CD4-positive, alpha-beta memory T cell (primary cell): ENCODE results near the gene TBRG1. TPM values are rescaled to one million over a fixed set of nuclear protein-coding genes. Genes with fewer than 3 reads are reported as not detected.

ENCODE experiments used
- CTCF ChIA-PET: fragments of 350-600 bp; sonication (Branson Sonifier 250); formaldehyde crosslinking; loops from one replicate; lab custom pipeline; 2021; ENCODE audit warnings: inconsistent platforms; ENCODE audit not compliant: partially characterized antibody; lab: Charles Lee
- POLR2A ChIA-PET: fragments of 350-600 bp; sonication (Branson Sonifier 250); formaldehyde crosslinking; loops from one replicate; lab custom pipeline; 2021; ENCODE audit not compliant: partially characterized antibody; lab: Charles Lee
- DNase-seq, 5 donors: peaks; one replicate each; pipeline versions ENCODE4 v3.0.0 to v3.0.0-alpha.2; 2020 to 2022; ENCODE audit warnings: mixed read lengths in 1 of 5
- H3K27ac ChIP-seq: one replicate; pipeline ENCODE4 v1.7.0; 2013; ENCODE audit warnings: low read depth, low read length
- H3K27me3 ChIP-seq: 2 replicates; pipeline ENCODE4 v1.7.0; 2013; ENCODE audit warnings: mild to moderate bottlenecking, low read length, moderate library complexity; ENCODE audit not compliant: insufficient read depth
- H3K36me3 ChIP-seq: 2 replicates; pipeline ENCODE4 v1.7.0; 2013; ENCODE audit warnings: mild to moderate bottlenecking, low read length, moderate library complexity; ENCODE audit not compliant: insufficient read depth
- H3K4me1 ChIP-seq: 2 replicates; pipeline ENCODE4 v1.7.0; 2013; ENCODE audit warnings: mild to moderate bottlenecking, low read length, moderate library complexity; ENCODE audit not compliant: insufficient read depth
- H3K4me3 ChIP-seq, 2 donors: one replicate each; pipeline ENCODE4 v1.7.0; 2013; ENCODE audit warnings: low read length in 2 of 2, mild to moderate bottlenecking in 1 of 2
- H3K9me3 ChIP-seq, 2 donors: one replicate each; pipeline ENCODE4 v1.7.0; 2013; ENCODE audit warnings: low read length in 2 of 2, control low read depth in 1 of 2; ENCODE audit not compliant: control insufficient read depth in 1 of 2
- H3K27ac Mint-ChIP-seq, 7 donors: one replicate each; pipeline ENCODE4 v1.8.0; 2020 to 2021; ENCODE audit warnings: mixed read lengths in 7 of 7, mild to moderate bottlenecking in 6 of 7, inconsistent platforms in 3 of 7, moderate library complexity in 3 of 7
- H3K27me3 Mint-ChIP-seq, 2 donors: one replicate each; pipeline ENCODE4 v1.8.0; 2020 to 2021; ENCODE audit warnings: mixed read lengths in 2 of 2
- H3K36me3 Mint-ChIP-seq, 2 donors: one replicate each; pipeline ENCODE4 v1.8.0; 2020 to 2021; ENCODE audit warnings: mixed read lengths in 2 of 2, inconsistent platforms in 1 of 2, mild to moderate bottlenecking in 1 of 2
- H3K4me1 Mint-ChIP-seq, 4 donors: one replicate each; pipeline ENCODE4 v1.8.0; 2020 to 2021; ENCODE audit warnings: mixed read lengths in 4 of 4, mild to moderate bottlenecking in 1 of 4
- H3K4me3 Mint-ChIP-seq, 8 donors: one replicate each; pipeline ENCODE4 v1.8.0; 2020 to 2021; ENCODE audit warnings: mixed read lengths in 8 of 8, mild to moderate bottlenecking in 7 of 8, moderate library complexity in 6 of 8, inconsistent platforms in 3 of 8
- H3K9me3 Mint-ChIP-seq, 8 donors: one replicate each; pipeline ENCODE4 v1.8.0; 2020 to 2021; ENCODE audit warnings: mixed read lengths in 8 of 8, mild to moderate bottlenecking in 5 of 8, inconsistent platforms in 3 of 8, moderate library complexity in 1 of 8
- intact Hi-C: fragments of 100-400 bp; cut with micrococcal nuclease; formaldehyde crosslinking; loops from one replicate; pipeline ENCODE4 v1.15.1; 2023
- polyA plus RNA-seq, 2 donors: library from polyadenylated mRNA; unstranded; fragments of 300-500 nt; fragmentation: Illumina TruSeq; gene quantifications; one replicate each; pipeline ENCODE4 v1.2.3, GENCODE V29; 2021
- total RNA-seq, 2 experiments: library from RNA; stranded (reverse); gene quantifications; one replicate each; pipeline ENCODE4 v1.2.3, GENCODE V29; 2021

TBRG1 gene
- total and polyA plus RNA-seq, 4 experiments from 2014 or later: 34.6 to 75.8 (median 55.8) TPM

DNA sequence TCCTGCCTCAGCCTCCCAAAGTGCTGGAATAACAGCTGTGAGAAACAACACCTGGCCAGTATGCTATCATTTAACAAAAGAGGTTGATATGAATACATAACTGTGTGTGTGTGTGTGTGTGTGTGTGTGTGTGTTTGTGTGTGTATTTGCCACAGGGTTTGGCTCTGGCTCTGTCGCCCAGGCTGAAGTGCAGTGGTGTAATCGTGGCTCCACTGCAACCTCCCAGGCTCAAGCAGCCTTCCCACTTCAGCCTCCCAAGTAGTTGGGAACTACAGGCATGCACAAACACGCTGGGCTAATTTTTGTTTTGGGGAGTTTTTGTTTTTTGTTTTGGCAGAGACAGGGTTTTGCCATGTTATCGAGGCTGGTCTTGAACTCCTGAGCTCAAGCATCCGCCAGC is 55.8 kb downstream of the TBRG1 start:
- POLR2A ChIA-PET: no interaction called here
- CTCF ChIA-PET: interaction anchor here (0.8 to 4.8 kb wide), 6 partner anchors 9 to 160 kb away, joined by 3 to 22 read pairs (median 6); partner anchors contain the start of genes ESAM and NRGN

DNA sequence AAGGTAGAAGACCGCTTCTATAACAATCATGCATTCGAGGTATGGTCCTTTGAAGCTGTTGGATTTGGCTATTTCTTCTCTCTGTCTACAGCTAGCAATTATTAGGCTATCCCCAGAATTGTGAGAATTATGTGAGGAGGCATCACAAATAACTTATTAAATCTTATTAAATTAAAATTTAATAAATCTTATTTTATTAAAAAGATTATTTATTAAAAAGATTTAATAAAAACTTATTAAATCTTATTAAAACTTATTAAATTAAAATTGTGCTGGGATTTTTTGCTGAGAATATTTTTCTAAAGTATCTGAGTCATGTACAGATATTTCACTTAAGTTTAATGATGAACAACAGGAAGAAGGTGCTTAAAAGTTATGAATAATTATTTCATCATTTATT is 58.8 kb downstream of the TBRG1 start:
- no peaks in the 10 kb centered on the region for H3K4me1 ChIP-seq
- POLR2A ChIA-PET: no interaction called here
- H3K27me3 ChIP-seq: peaks cover 5% of the 10 kb centered on the region
- Mint-ChIP-seq H3K27me3 (peaks cover 0 to 3% of the 10 kb centered on the region in 2 donors), H3K4me3 (no peak overlapping the region), H3K36me3 (peaks cover 18 to 23% of the 10 kb centered on the region in 2 donors), H3K27ac (no peak overlapping the region), H3K4me1 (no peaks in the 10 kb centered on the region), H3K9me3 (peaks cover 0 to 40% (median 30%) of the 10 kb centered on the region in 8 donors)
- H3K27ac ChIP-seq: no peak overlapping the region
- intact Hi-C loops: no loop called here
- no peaks in the 10 kb centered on the region for H3K36me3 ChIP-seq
- CTCF ChIA-PET: interaction anchor here (4.8 kb wide), 1 partner anchor 12 kb away, joined by 22 read pairs; no protein-coding TSS in a partner anchor
- H3K4me3 ChIP-seq: no peak overlapping the region
- H3K9me3 ChIP-seq: peaks cover 4 to 8% of the 10 kb centered on the region in 2 donors
- DNase-seq: no peak

More for the DNA sequence above, 55.8 kb downstream of the TBRG1 start:
- no peak overlapping the region for H3K4me3 Mint-ChIP-seq
- peaks cover 2 to 17% (median 10%) of the 10 kb centered on the region in 4 donors for H3K4me1 Mint-ChIP-seq
- no peak for DNase-seq
- peak overlapping the region in 1 of 7 donors; percentile 30 for H3K27ac Mint-ChIP-seq
- H3K9me3 ChIP-seq: peaks cover 4 to 8% of the 10 kb centered on the region in 2 donors
- peaks cover 5% of the 10 kb centered on the region for H3K27me3 ChIP-seq
- intact Hi-C loops: no loop called here
- H3K27ac ChIP-seq: no peak overlapping the region
- H3K36me3 Mint-ChIP-seq: peaks cover 7 to 10% of the 10 kb centered on the region in 2 donors
- peaks cover 0 to 18% (median 14%) of the 10 kb centered on the region in 8 donors for H3K9me3 Mint-ChIP-seq
- H3K4me1 ChIP-seq: peaks cover 8% of the 10 kb centered on the region
- H3K4me3 ChIP-seq: no peak overlapping the region
- peaks cover 0 to 2% of the 10 kb centered on the region in 2 donors for H3K27me3 Mint-ChIP-seq
- no peaks in the 10 kb centered on the region for H3K36me3 ChIP-seq

DNA sequence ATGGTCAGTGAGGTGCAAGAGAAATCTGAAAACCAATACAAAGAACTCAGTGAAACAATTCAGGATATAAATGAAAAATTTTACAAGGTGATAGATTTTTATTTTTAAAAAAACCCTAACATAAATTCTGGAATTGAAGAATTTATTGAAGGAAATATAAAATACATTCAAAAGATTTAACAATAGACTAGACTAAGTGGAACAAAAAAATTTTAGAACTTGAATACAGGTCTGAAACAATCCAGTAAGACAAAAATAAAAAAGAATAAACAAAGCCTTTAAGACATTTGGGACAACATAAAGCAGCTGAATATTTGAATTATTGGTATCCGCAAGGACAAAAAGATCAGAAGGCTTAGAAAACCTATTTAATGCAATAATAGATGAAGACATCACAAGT is 59.8 kb downstream of the TBRG1 start:
- CTCF ChIA-PET: interaction anchor here (0.9 kb wide), 1 partner anchor 14 kb away, joined by 4 read pairs; no protein-coding TSS in a partner anchor
- POLR2A ChIA-PET: no interaction called here
- H3K9me3 Mint-ChIP-seq: peaks cover 2 to 47% (median 32%) of the 10 kb centered on the region in 8 donors

More for the DNA sequence above, 59.8 kb downstream of the TBRG1 start:
- no peak overlapping the region for H3K27ac ChIP-seq
- no peaks in the 10 kb centered on the region for H3K4me1 ChIP-seq
- Mint-ChIP-seq H3K4me1 (no peaks in the 10 kb centered on the region), H3K4me3 (no peak overlapping the region), H3K27me3 (peaks cover 5 to 8% of the 10 kb centered on the region in 2 donors), H3K27ac (no peak overlapping the region), H3K36me3 (peaks cover 20 to 26% of the 10 kb centered on the region in 2 donors)
- peaks cover 5% of the 10 kb centered on the region for H3K27me3 ChIP-seq
- DNase-seq: no peak
- no peak overlapping the region for H3K4me3 ChIP-seq
- peaks cover 4 to 8% of the 10 kb centered on the region in 2 donors for H3K9me3 ChIP-seq
- no peaks in the 10 kb centered on the region for H3K36me3 ChIP-seq
- intact Hi-C loops: no loop called here

Other genes starting within 250 kb of the TBRG1 start
- not detected for gene OR8B2, start 238.4 kb upstream of the TBRG1 start, total RNA-seq
- not detected for gene OR8B2, start 238.4 kb upstream of the TBRG1 start, polyA plus RNA-seq
- not detected for gene OR8B3, start 223.8 kb upstream of the TBRG1 start, total RNA-seq
- not detected for gene OR8B3, start 223.8 kb upstream of the TBRG1 start, polyA plus RNA-seq
- gene OR8B4, start 198.0 kb upstream of the TBRG1 start, total RNA-seq: not detected
- not detected for gene OR8B4, start 198.0 kb upstream of the TBRG1 start, polyA plus RNA-seq
- not detected for gene OR8B8, start 177.2 kb upstream of the TBRG1 start, total RNA-seq
- gene OR8B8, start 177.2 kb upstream of the TBRG1 start, polyA plus RNA-seq: not detected
- gene OR8B12, start 79.2 kb upstream of the TBRG1 start, total RNA-seq: not detected
- not detected for gene OR8B12, start 79.2 kb upstream of the TBRG1 start, polyA plus RNA-seq
- gene OR8A1, start 52.9 kb upstream of the TBRG1 start, total RNA-seq: not detected
- not detected for gene OR8A1, start 52.9 kb upstream of the TBRG1 start, polyA plus RNA-seq
- not detected for gene PANX3, start 11.4 kb upstream of the TBRG1 start, total RNA-seq
- gene PANX3, start 11.4 kb upstream of the TBRG1 start, polyA plus RNA-seq: not detected
- gene SIAE, start 50.9 kb downstream of the TBRG1 start, total RNA-seq: 1 to 10 TPM; 4.2 to 4.8 TPM
- gene SIAE, start 50.9 kb downstream of the TBRG1 start, polyA plus RNA-seq: 1 to 10 TPM; 2.8 to 6.8 TPM
- under 1 TPM; 0.55 to 0.81 TPM for gene SPA17, start 51.0 kb downstream of the TBRG1 start, total RNA-seq
- gene SPA17, start 51.0 kb downstream of the TBRG1 start, polyA plus RNA-seq: under 1 TPM; 0.64 to 0.72 TPM
- under 1 TPM in 1 of 2 experiments, not detected in 1; 0.67 TPM for gene NRGN, start 117.1 kb downstream of the TBRG1 start, total RNA-seq
- gene NRGN, start 117.1 kb downstream of the TBRG1 start, polyA plus RNA-seq: not detected
- under 1 TPM; 0.55 to 0.87 TPM for gene VSIG2, start 129.4 kb downstream of the TBRG1 start, total RNA-seq
- gene VSIG2, start 129.4 kb downstream of the TBRG1 start, polyA plus RNA-seq: under 1 TPM; 0.39 to 0.80 TPM
- 1 to 10 TPM; 1.5 to 1.8 TPM for gene ESAM, start 139.4 kb downstream of the TBRG1 start, total RNA-seq
- gene ESAM, start 139.4 kb downstream of the TBRG1 start, polyA plus RNA-seq: 1 to 10 TPM; 1.3 to 3.2 TPM
- 10 to 100 TPM; 25.9 to 26.3 TPM for gene MSANTD2, start 177.5 kb downstream of the TBRG1 start, total RNA-seq
- 1 to 10 TPM; 2.4 to 5.9 TPM for gene MSANTD2, start 177.5 kb downstream of the TBRG1 start, polyA plus RNA-seq
- gene ROBO3, start 242.6 kb downstream of the TBRG1 start, total RNA-seq: 10 to 100 TPM; 16.2 to 18.1 TPM
- gene ROBO3, start 242.6 kb downstream of the TBRG1 start, polyA plus RNA-seq: 1 to 10 TPM in 1 of 2 donors, under 1 TPM in 1; 0.70 to 2.0 TPM